Gastrocnemius medialis (tissue), 4 donors: ENCODE results near the gene NUP214. TPM values are rescaled to one million over a fixed set of nuclear protein-coding genes. Genes with fewer than 3 reads are reported as not detected.
"Not testable (repeated sequence)": the region's sequence is repeated elsewhere in the genome, so short reads cannot be mapped to it uniquely, and the experiment has no call there.

Source experiments
- ATAC-seq, 2 donors: fragments of 150-250 bp; one replicate each; pipeline ENCODE4 v1.9.1; 2016
- DNase-seq, 2 donors: peaks; one replicate each; pipeline ENCODE4 v3.0.0-alpha.2; 2019
- H3K27ac ChIP-seq, 4 donors: fragments of 200-600 bp; sonication (generic); 1 replicate in 1 of 4; 2 replicates in 3 of 4; pipeline ENCODE4 v1.5.1; 2016 to 2018; ENCODE audit warnings: mild to moderate bottlenecking in 2 of 4, moderate library complexity in 1 of 4
- H3K27me3 ChIP-seq, 3 donors: fragments of 200-600 bp; sonication (generic) in 2 of 3; 1 replicate in 1 of 3; 2 replicates in 2 of 3; pipeline versions ENCODE4 v1.5.1 to v1.6.0; 2016 to 2019; ENCODE audit warnings: mild to moderate bottlenecking in 1 of 3, moderate library complexity in 1 of 3
- H3K36me3 ChIP-seq, 2 donors: fragments of 200-600 bp; sonication (generic) in 1 of 2; one replicate each; pipeline ENCODE4 v1.5.1; 2017 to 2018
- H3K4me1 ChIP-seq, 2 donors: fragments of 200-600 bp; sonication (generic) in 1 of 2; one replicate each; pipeline ENCODE4 v1.5.1; 2016 to 2017; ENCODE audit warnings: mild to moderate bottlenecking in 2 of 2
- H3K4me3 ChIP-seq, 4 donors: fragments of 200-600 bp; sonication (generic) in 3 of 4; 1 replicate in 1 of 4; 2 replicates in 3 of 4; pipeline ENCODE4 v1.5.1; 2016 to 2019; ENCODE audit warnings: mild to moderate bottlenecking in 2 of 4
- H3K9me3 ChIP-seq, 3 donors: fragments of 200-600 bp; sonication (generic) in 2 of 3; 1 replicate in 1 of 3; 2 replicates in 2 of 3; pipeline ENCODE4 v1.5.1; 2016 to 2019
- CTCF ChIP-seq, 5 experiments: fragments of 450-650 bp in 3 of 5; fragments of 200-600 bp in 2 of 5; sonication (generic) in 2 of 5; IDR thresholded peaks in 4 of 5; conservative IDR thresholded peaks in 1 of 5; 1 replicate in 4 of 5; 2 replicates in 1 of 5; pipeline ENCODE4 v1.5.1; 2016 to 2019; ENCODE audit warnings: antibody characterized with exemption in 5 of 5, mild to moderate bottlenecking in 3 of 5, moderate library complexity in 3 of 5
- POLR2A ChIP-seq, 2 donors: fragments of 450-650 bp; IDR thresholded peaks; one replicate each; pipeline ENCODE4 v1.6.1; 2017; ENCODE audit warnings: antibody characterized with exemption in 2 of 2, mild to moderate bottlenecking in 2 of 2, moderate library complexity in 2 of 2
- in situ Hi-C, 4 donors: fragments of 200-750 bp; cut with MboI; loops; one replicate each; pipeline versions ENCODE4 v1.15.0 to v1.8.0; 2017; ENCODE audit warnings: low sequenced_read_pairs in 4 of 4
- intact Hi-C: fragments of 100-400 bp; cut with DNase I; formaldehyde crosslinking; loops from one replicate; pipeline ENCODE4 v1.15.1; 2023; ENCODE audit warnings: low total_unique reads
- total RNA-seq, 4 donors: library from RNA; depleted of rRNA; stranded (reverse); fragments of >200 nt; gene quantifications; one replicate each; pipeline versions ENCODE4 v1.1.0 to v1.2.3, GENCODE V29; 2016

Gene NUP214
- total RNA-seq, 4 donors from 2014 or later: 24.2 to 47.5 (median 29.9) TPM

GRCh38 chr9:131263701-131264100, 138.3 kb downstream of the NUP214 start:
- DNase-seq (no peak), ATAC-seq (no peak)
- TF ChIP-seq POLR2A (IDR thresholded peaks at IDR 0.05): no peak
- TF ChIP-seq CTCF (IDR thresholded peaks at IDR 0.05 in 4 of 5, conservative IDR thresholded peaks at IDR 0.05 in 1 of 5): no peak
- Histone ChIP-seq H3K36me3 (peaks cover 0 to 19% of the 10 kb centered on the region in 2 donors), H3K9me3 (no peaks in the 10 kb centered on the region), H3K4me1 (peaks cover 30 to 41% of the 10 kb centered on the region in 2 donors), H3K27me3 (no peaks in the 10 kb centered on the region), H3K4me3 (no peak overlapping the region), H3K27ac (peak overlapping the region; percentile 94 to 100 (median 98))
- in situ Hi-C loops: no loop called here
- intact Hi-C loops: no loop called here

- intact Hi-C loops (no loop called here), in situ Hi-C loops (no loop called here)
- H3K4me1 ChIP-seq: peaks cover 34 to 46% of the 10 kb centered on the region in 2 donors
- H3K9me3 ChIP-seq: no peaks in the 10 kb centered on the region
- peak overlapping the region; percentile 94 to 100 (median 98) for H3K27ac ChIP-seq
- ATAC-seq: peak; percentile 21 to 27
- H3K4me3 ChIP-seq: no peak overlapping the region
- no peaks in the 10 kb centered on the region for H3K27me3 ChIP-seq
- peaks cover 0 to 19% of the 10 kb centered on the region in 2 donors for H3K36me3 ChIP-seq
- DNase-seq: peak in 1 of 2 donors; percentile 67
- TF ChIP-seq CTCF (IDR thresholded peaks at IDR 0.05 in 4 of 5, conservative IDR thresholded peaks at IDR 0.05 in 1 of 5): no peak
- TF ChIP-seq POLR2A (IDR thresholded peaks at IDR 0.05): no peak
These were observed 138.8 kb downstream of the NUP214 start for GRCh38 chr9:131264231-131264630.

GRCh38 chr9:131266266-131267229, 141.2 kb downstream of the NUP214 start:
- Histone ChIP-seq H3K27me3 (no peaks in the 10 kb centered on the region), H3K4me1 (peaks cover 54 to 67% of the 10 kb centered on the region in 2 donors), H3K36me3 (no peaks in the 10 kb centered on the region), H3K9me3 (no peaks in the 10 kb centered on the region), H3K27ac (peak overlapping the region; percentile 94 to 100 (median 98)), H3K4me3 (no peak overlapping the region)
- in situ Hi-C loops (no loop called here), intact Hi-C loops (no loop called here)
- no peak for TF ChIP-seq POLR2A (IDR thresholded peaks at IDR 0.05)
- no peak for TF ChIP-seq CTCF (IDR thresholded peaks at IDR 0.05 in 4 of 5, conservative IDR thresholded peaks at IDR 0.05 in 1 of 5)
- ATAC-seq (peak in 1 of 2 donors; percentile 14), DNase-seq (peak in 1 of 2 donors; percentile 57)

GRCh38 chr9:131270171-131271015, 145.0 kb downstream of the NUP214 start:
- peak overlapping the region in 1 of 4 donors; percentile 19 for H3K4me3 ChIP-seq
- peak; percentile 18 to 21 for ATAC-seq
- TF ChIP-seq POLR2A (IDR thresholded peaks at IDR 0.05): peak; percentile 8 to 25
- no peak for TF ChIP-seq CTCF (IDR thresholded peaks at IDR 0.05 in 4 of 5, conservative IDR thresholded peaks at IDR 0.05 in 1 of 5)

GRCh38 chr9:131271016-131271273, 145.6 kb downstream of the NUP214 start:
- H3K4me3 ChIP-seq: not testable (repeated sequence)
- peaks cover 81 to 89% of the 10 kb centered on the region in 2 donors for H3K4me1 ChIP-seq

More at GRCh38 chr9:131270171-131271015, 145.0 kb downstream of the NUP214 start:
- DNase-seq: peak; percentile 74 to 82
- peak overlapping the region; percentile 94 to 100 (median 98) for H3K27ac ChIP-seq
- no peaks in the 10 kb centered on the region for H3K36me3 ChIP-seq
- intact Hi-C loops (no loop called here), in situ Hi-C loops (no loop called here)
- H3K27me3 ChIP-seq: no peaks in the 10 kb centered on the region
- peaks cover 79 to 89% of the 10 kb centered on the region in 2 donors for H3K4me1 ChIP-seq
- no peaks in the 10 kb centered on the region for H3K9me3 ChIP-seq

More at GRCh38 chr9:131271016-131271273, 145.6 kb downstream of the NUP214 start:
- H3K9me3 ChIP-seq, H3K27me3 ChIP-seq, intact Hi-C loops, in situ Hi-C loops, DNase-seq, ATAC-seq, H3K36me3 ChIP-seq: not testable (repeated sequence)
- peak overlapping the region; percentile 94 to 100 (median 98) for H3K27ac ChIP-seq
